Activated T-cell treated with anti-CD3 and anti-CD28 coated beads, Interleukin-2, amount 50 U/mL, for 4 hours (primary cell): Measurements from ENCODE around the gene SIDT2. TPM values are rescaled to one million over a fixed set of nuclear protein-coding genes. Genes with fewer than 3 reads are reported as not detected.
"Not testable (repeated sequence)": the region's sequence is repeated elsewhere in the genome, so short reads cannot be mapped to it uniquely, and the experiment has no call there.

Source experiments
- ATAC-seq, 2 donors: fragments of 200-7000 bp; cut with Tn5 transposase; one replicate each; pipeline ENCODE4 v1.10.0; 2021
- DNase-seq: peaks from one replicate; pipeline ENCODE4 v3.0.0-alpha.2; 2020
- H3K27me3 Mint-ChIP-seq: one replicate; pipeline ENCODE4 v1.8.0; 2021; ENCODE audit warnings: low read depth, mixed read lengths
- H3K36me3 Mint-ChIP-seq: one replicate; pipeline ENCODE4 v1.8.0; 2022; ENCODE audit warnings: mixed read lengths; ENCODE audit not compliant: insufficient read depth
- H3K4me1 Mint-ChIP-seq: one replicate; pipeline ENCODE4 v1.8.0; 2021; ENCODE audit warnings: low read depth, mixed read lengths
- H3K4me3 Mint-ChIP-seq: one replicate; pipeline ENCODE4 v1.8.0; 2021; ENCODE audit warnings: mild to moderate bottlenecking, moderate library complexity, mixed read lengths
- H3K9me3 Mint-ChIP-seq: one replicate; pipeline ENCODE4 v1.8.0; 2021; ENCODE audit warnings: mixed read lengths
- total RNA-seq, 3 donors: library from RNA; stranded (reverse); gene quantifications; one replicate each; pipeline ENCODE4 v1.2.1, GENCODE V29; 2021

The SIDT2 gene
- 10 to 100 TPM; 11.1 to 15.4 (median 12.9) TPM for total RNA-seq

GRCh38 chr11:117178210-117179034 is at the start of gene SIDT2:
TSS of gene SIDT2 (plus strand) at chr11:117178743. CDS start at chr11:117179264, 521 bp downstream.
- DNase-seq = peak; percentile 82
- peak; percentile 98 for ATAC-seq
- H3K27me3 Mint-ChIP-seq = no peaks in the 10 kb centered on the region

GRCh38 chr11:117130396-117130795 is 48.1 kb upstream of the SIDT2 start:
- not testable (repeated sequence) for H3K4me1 Mint-ChIP-seq, ATAC-seq, H3K36me3 Mint-ChIP-seq, H3K9me3 Mint-ChIP-seq, H3K27me3 Mint-ChIP-seq, H3K4me3 Mint-ChIP-seq, DNase-seq

More at GRCh38 chr11:117178210-117179034, at the start of gene SIDT2:
- peak within 1 kb of the TSS; percentile 93 for H3K4me3 Mint-ChIP-seq
- H3K9me3 Mint-ChIP-seq = no peaks in the 10 kb centered on the region
- no peaks in the 10 kb centered on the region for H3K36me3 Mint-ChIP-seq
- peaks cover 31% of the 10 kb centered on the region for H3K4me1 Mint-ChIP-seq

GRCh38 chr11:117130879-117131278 is 47.7 kb upstream of the SIDT2 start:
- H3K4me3 Mint-ChIP-seq = no peak overlapping the region
- H3K9me3 Mint-ChIP-seq = no peaks in the 10 kb centered on the region
- H3K4me1 Mint-ChIP-seq = no peaks in the 10 kb centered on the region
- DNase-seq (no peak), ATAC-seq (no peak)
- H3K36me3 Mint-ChIP-seq = no peaks in the 10 kb centered on the region
- H3K27me3 Mint-ChIP-seq = peaks cover 4% of the 10 kb centered on the region

- Mint-ChIP-seq H3K4me1 (no peaks in the 10 kb centered on the region), H3K27me3 (peaks cover 5% of the 10 kb centered on the region), H3K36me3 (no peaks in the 10 kb centered on the region), H3K4me3 (no peak overlapping the region), H3K9me3 (no peaks in the 10 kb centered on the region)
- ATAC-seq (no peak), DNase-seq (no peak)
These were observed 44.1 kb upstream of the SIDT2 start for GRCh38 chr11:117134431-117134830.

DNA sequence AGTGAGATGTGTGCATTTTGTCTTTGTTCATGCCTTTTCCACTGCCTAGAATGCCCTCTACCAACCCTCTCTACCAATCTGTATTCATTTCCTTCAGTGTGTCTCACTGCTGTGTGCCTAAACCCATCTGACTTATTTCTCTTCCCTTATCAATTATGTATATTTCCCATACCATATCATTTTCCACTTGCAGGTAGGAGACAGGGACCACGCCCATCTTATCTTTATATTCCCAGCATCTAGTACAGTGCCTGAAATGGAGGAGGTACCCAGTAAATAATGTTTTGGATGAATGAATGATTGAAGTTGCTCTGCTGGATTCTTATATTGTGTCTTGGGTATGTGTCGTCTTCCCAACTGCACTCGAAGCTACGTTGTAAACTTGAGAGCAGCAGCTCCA is 43.6 kb upstream of the SIDT2 start:
- not testable (repeated sequence) for ATAC-seq, H3K4me1 Mint-ChIP-seq, DNase-seq, H3K4me3 Mint-ChIP-seq, H3K9me3 Mint-ChIP-seq, H3K27me3 Mint-ChIP-seq, H3K36me3 Mint-ChIP-seq

- not testable (repeated sequence) for H3K4me1 Mint-ChIP-seq, DNase-seq, H3K9me3 Mint-ChIP-seq, H3K36me3 Mint-ChIP-seq, ATAC-seq, H3K4me3 Mint-ChIP-seq
- H3K27me3 Mint-ChIP-seq = peaks cover 13% of the 10 kb centered on the region
These were observed 41.1 kb upstream of the SIDT2 start for GRCh38 chr11:117137223-117138086.

- H3K36me3 Mint-ChIP-seq = peaks cover 10% of the 10 kb centered on the region
- peaks cover 13% of the 10 kb centered on the region for H3K27me3 Mint-ChIP-seq
- peak; percentile 32 to 34 for ATAC-seq
- peak overlapping the region; percentile 100 for H3K4me3 Mint-ChIP-seq
- peaks cover 38% of the 10 kb centered on the region for H3K4me1 Mint-ChIP-seq
- peak; percentile 27 for DNase-seq
- no peaks in the 10 kb centered on the region for H3K9me3 Mint-ChIP-seq
These were observed 35.2 kb upstream of the SIDT2 start for GRCh38 chr11:117143390-117143789.

DNA sequence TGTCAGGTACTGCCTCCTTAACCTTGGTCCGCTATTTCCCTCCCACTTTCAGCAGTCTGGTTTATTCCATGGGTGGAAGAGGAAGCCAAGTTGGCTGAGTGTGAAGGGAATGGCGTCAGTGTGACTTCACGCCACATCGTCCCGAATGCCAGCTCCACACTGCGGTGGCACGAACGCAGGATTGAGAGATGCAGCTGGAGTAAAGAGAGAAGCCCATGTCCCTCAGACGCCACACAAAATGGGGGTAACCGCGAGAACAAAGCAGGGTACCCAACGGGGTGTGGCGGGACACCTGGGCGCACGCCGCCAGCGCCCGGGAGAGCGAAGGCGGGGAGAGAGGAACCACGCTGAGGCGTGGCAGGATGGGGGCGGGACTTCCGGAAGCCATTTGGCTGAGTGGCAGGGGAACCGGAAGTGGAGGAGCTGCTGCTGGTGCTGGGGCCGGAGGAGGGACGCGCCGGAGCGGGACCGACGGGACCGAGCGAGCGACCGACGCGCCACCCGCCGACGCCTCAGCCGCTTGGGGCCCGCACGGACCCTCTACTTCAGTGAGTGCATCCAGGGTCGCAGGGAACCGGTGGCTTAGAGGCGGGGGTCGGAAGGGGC is 34.6 kb upstream of the SIDT2 start, which contains the start of gene PAFAH1B2:
PAFAH1B2 (plus strand) TSS at position 417 of the 606 bp plus-strand sequence. CDS start 8,161 bp downstream, outside the sequence.
- no peaks in the 10 kb centered on the region for H3K9me3 Mint-ChIP-seq
- ATAC-seq = peak; percentile 94 to 95
- H3K27me3 Mint-ChIP-seq = peaks cover 13% of the 10 kb centered on the region
- DNase-seq = peak; percentile 95
- H3K4me1 Mint-ChIP-seq = peaks cover 40% of the 10 kb centered on the region
- peaks cover 10% of the 10 kb centered on the region for H3K36me3 Mint-ChIP-seq
- H3K4me3 Mint-ChIP-seq = peak within 1 kb of the TSS; percentile 100

GRCh38 chr11:117144477-117145392 is 33.8 kb upstream of the SIDT2 start:
- peaks cover 10% of the 10 kb centered on the region for H3K36me3 Mint-ChIP-seq
- ATAC-seq (peak; percentile 72 to 74), DNase-seq (no peak)
- peak overlapping the region; percentile 100 for H3K4me3 Mint-ChIP-seq
- H3K27me3 Mint-ChIP-seq = peaks cover 8% of the 10 kb centered on the region
- peaks cover 42% of the 10 kb centered on the region for H3K4me1 Mint-ChIP-seq
- H3K9me3 Mint-ChIP-seq = no peaks in the 10 kb centered on the region

DNA sequence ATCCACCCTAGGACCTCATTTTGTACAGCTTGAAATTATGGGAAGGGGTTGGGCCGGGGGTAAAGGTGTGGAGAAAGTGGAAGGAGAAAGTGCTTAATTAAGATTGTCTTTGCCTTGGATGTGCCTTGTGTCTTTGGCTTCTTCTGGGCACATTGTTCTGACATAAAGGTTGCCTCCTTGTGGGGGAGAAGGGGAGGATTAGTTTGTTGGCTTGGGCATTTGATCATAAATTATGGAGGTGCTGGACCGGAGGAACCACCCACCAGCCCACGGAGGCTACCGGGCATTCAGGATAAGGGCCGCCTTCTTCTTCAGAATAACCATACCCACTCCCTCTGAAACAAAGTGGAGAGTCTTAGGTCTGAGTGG is 33.2 kb upstream of the SIDT2 start:
- peaks cover 10% of the 10 kb centered on the region for H3K36me3 Mint-ChIP-seq
- no peaks in the 10 kb centered on the region for H3K9me3 Mint-ChIP-seq
- peaks cover 45% of the 10 kb centered on the region for H3K4me1 Mint-ChIP-seq
- H3K27me3 Mint-ChIP-seq = peaks cover 3% of the 10 kb centered on the region
- ATAC-seq (no peak), DNase-seq (no peak)
- peak overlapping the region; percentile 100 for H3K4me3 Mint-ChIP-seq

GRCh38 chr11:117146521-117146920 is 32.0 kb upstream of the SIDT2 start:
- Mint-ChIP-seq H3K4me3 (peak overlapping the region; percentile 100), H3K27me3 (no peaks in the 10 kb centered on the region), H3K36me3 (peaks cover 10% of the 10 kb centered on the region), H3K9me3 (no peaks in the 10 kb centered on the region), H3K4me1 (peaks cover 50% of the 10 kb centered on the region)
- ATAC-seq (no peak), DNase-seq (no peak)

GRCh38 chr11:117152066-117152465 is 26.5 kb upstream of the SIDT2 start:
- ATAC-seq = no peak
- H3K4me3 Mint-ChIP-seq = no peak overlapping the region

GRCh38 chr11:117154468-117154867 is 24.1 kb upstream of the SIDT2 start:
- H3K4me3 Mint-ChIP-seq = no peak overlapping the region
- H3K4me1 Mint-ChIP-seq = peaks cover 28% of the 10 kb centered on the region
- ATAC-seq = no peak

More at GRCh38 chr11:117152066-117152465, 26.5 kb upstream of the SIDT2 start:
- no peak for DNase-seq
- Mint-ChIP-seq H3K36me3 (peaks cover 14% of the 10 kb centered on the region), H3K9me3 (no peaks in the 10 kb centered on the region), H3K4me1 (peaks cover 34% of the 10 kb centered on the region), H3K27me3 (no peaks in the 10 kb centered on the region)

More at GRCh38 chr11:117154468-117154867, 24.1 kb upstream of the SIDT2 start:
- Mint-ChIP-seq H3K27me3 (no peaks in the 10 kb centered on the region), H3K36me3 (peaks cover 10% of the 10 kb centered on the region), H3K9me3 (no peaks in the 10 kb centered on the region)
- no peak for DNase-seq
